GM21619 (cell line): ENCODE data around the gene FCHSD2.
"Not testable (repeated sequence)": the region's sequence is repeated elsewhere in the genome, so short reads cannot be mapped to it uniquely, and the experiment has no call there.

ENCODE experiments used
- ATAC-seq: cut with Tn5 transposase; IDR thresholded peaks from one replicate; pipeline ENCODE4 v1.9.1; 2021; ENCODE audit not compliant: unreplicated experiment

Gene FCHSD2

DNA sequence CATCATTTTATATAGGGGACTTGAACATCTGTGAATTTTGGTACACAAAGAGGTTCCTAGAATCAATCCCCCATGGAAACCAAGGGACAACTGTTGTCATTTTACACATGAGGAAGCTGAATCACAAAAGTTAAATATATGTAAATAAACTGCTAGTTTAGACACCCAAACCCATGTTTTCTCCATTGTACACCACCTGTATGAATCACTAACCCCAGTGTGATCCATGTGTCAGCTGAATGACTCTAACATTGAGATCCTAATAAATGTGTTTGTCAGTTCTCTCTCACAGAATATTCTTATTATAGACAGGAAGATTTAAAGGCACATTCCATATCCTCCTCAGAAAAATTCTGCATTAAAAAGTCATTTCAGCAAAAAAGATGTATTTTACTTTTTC lies 244.6 kb downstream of the FCHSD2 start:
- no peak for ATAC-seq

DNA sequence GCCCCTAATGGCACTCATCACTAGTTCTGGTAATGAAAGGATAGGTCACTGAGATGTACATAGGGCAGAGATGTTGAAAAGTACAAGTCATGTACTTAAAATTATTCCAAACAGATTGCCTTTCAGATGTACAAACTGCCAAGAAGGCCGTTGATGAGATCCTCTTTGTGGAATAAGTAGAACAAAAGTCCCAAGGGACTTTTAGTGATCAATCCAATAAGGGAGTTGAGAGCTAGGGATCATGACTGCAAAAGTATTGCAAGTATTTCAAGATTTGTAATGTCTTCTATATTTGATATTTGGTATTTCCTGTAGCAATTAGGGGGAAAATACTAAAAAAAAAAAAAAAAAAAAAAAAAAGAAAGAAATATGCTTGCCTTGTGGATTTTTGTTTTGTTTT lies 245.7 kb downstream of the FCHSD2 start:
- no peak for ATAC-seq

GRCh38 chr11:72890881-72891280 lies 251.2 kb downstream of the FCHSD2 start:
- no peak for ATAC-seq

DNA sequence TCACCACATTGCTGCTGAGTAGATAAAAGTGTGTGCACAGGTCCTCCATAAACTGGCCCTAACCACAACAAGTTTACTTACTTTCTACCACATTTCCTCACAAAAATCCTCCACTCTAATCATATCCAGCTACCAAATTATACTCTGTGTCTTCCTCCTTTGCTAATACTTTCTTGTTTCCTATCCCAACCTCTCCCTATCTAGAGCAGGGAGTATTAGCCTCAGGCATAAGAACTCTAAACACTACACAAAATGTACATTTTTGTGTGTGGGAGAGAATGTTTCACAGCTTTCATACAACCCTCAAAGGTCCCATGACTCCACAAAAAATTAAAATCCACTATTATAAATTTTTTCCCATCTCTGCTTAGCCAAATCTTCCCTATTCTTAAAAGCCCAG lies 255.5 kb downstream of the FCHSD2 start:
- ATAC-seq = no peak

GRCh38 chr11:72885749-72886609 lies 256.1 kb downstream of the FCHSD2 start:
- ATAC-seq = no peak

DNA sequence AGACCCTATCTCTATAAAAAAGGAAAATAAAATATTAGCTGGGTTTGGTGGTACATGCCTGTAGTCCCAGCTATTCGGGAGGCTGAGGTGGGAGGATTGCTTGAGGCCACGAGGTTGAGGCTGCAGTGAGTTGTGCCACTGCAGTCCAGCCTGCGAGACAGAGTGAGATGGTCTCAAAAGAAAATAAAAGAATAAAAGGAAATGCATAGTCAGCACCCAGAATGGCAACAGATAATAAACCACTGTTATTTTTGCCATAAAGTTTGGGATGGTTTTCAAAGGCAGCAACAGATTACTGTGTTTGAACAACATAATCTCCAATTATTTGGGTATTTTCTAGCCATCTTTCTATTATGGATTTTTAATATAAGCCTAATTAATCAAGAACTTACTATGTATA lies 266.0 kb downstream of the FCHSD2 start:
- no peak for ATAC-seq

DNA sequence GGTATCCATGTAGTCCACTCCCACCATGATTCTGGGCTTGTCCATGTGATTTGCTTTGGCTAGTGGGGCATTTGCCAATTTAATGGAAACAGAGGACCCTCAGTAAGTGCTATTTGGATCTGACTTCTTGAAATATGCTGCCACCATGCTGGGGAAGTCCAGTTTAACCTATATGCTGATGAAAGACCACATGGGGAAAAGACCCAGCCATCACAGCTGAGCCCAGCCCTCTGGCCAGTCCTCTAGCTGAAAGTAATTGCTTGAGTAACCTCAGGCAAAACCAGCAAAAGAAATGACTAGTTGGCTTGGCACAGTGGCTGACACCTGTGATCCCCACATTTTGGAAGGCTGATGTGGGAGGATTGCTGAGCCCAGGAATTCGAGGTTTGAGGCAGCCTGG lies 266.4 kb downstream of the FCHSD2 start:
- ATAC-seq = no peak

GRCh38 chr11:72872012-72872411 lies 270.1 kb downstream of the FCHSD2 start:
- no peak for ATAC-seq

DNA sequence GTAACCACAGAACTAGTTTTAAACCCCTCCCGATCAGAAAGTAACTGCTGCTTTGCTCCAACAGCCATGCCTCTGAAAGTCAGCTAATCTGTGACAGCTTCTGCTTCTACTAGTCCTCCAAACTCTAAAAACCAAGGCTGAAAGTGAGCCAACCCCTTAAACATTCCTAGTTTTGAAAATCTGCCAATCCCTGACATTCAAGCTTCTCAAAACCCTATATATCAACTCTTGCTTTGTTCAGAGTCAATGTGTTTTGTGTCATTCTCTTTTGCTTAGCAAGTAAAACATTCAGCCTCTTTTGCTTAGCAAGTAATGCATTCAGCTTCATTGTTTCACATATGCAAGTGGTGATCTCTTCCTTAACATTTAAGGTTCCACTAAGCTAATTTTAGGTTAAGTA lies 271.0 kb downstream of the FCHSD2 start:
- ATAC-seq = no peak

- no peak for ATAC-seq
Observed at GRCh38 chr11:72869831-72870230, 272.3 kb downstream of the FCHSD2 start.

- ATAC-seq = no peak
Observed at GRCh38 chr11:72867970-72868369, 274.1 kb downstream of the FCHSD2 start.

- no peak for ATAC-seq
Observed at GRCh38 chr11:72864702-72865655, 277.1 kb downstream of the FCHSD2 start.

DNA sequence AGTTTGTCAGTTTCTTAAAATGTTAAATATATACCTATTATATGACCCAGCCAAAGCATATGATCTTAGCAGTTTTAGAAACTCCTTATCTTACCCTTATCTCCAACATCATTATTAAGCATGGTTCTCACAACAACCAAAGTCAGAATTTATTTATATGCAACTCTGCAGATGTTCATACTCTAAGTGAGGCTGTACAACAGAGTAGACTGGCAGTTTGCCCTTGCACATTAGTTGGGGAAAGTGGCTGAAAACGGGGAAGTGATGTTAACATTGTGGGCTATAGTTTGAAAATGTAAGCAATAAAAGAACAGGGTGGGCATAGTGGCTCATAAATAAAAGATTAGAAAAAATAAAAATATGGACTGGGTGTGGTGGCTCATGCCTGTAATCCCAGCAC lies 278.2 kb downstream of the FCHSD2 start:
- no peak for ATAC-seq

DNA sequence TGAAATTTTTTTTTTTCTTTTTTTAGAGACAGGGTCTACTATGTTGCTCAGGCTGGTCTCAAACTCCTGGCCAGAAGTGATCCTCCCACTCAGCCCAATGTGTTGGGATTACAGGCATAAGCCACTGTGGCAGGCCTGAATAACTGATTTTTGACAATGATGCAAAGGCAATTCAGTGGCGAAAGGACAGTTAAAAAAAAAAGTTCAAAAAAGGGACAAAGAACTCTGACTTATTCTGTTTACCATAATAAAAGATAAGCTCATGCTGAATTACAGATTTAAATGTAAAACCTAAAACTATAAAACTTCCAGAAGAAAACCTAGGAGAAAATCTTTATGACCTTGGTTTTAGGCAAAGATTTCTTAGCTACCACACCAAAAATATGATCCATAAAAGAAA lies 279.0 kb downstream of the FCHSD2 start:
- no peak for ATAC-seq

DNA sequence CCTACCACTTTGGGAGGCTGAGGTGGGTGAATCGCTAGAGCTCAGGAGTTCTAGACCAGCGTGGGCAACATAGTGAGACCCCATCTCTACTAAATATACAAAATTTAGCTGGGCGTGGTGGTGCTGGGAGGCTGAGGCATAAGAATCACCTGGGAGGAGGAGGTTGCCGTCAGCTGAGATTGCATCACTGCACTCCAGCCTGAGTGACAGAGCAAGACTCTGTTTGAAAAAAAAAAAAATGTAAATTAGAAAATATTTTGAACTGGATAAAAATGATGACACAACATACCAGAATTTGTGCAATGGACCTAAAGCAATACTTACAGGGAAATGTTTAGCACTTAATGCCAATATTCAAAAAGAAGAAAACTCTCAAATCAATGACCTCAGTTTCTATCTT lies 281.5 kb downstream of the FCHSD2 start:
- no peak for ATAC-seq

DNA sequence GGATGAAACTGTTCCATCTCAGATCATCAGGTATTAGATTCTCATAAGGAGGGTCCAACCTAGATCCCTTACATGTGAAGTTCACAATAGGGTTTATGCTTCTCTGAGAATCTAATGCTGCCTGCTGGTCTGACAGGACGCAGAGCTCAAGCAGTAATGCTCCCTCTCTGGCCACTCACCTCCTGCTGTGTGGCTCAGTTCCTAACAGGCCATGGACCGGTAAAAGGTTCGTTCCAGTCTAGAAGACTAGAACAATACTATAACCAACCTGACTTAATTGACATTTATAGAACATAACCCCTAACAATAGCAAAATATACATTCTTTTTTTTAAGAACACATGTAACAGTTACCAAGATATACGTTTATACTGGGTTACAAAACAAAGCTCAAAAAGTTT lies 282.1 kb downstream of the FCHSD2 start:
- ATAC-seq = no peak

DNA sequence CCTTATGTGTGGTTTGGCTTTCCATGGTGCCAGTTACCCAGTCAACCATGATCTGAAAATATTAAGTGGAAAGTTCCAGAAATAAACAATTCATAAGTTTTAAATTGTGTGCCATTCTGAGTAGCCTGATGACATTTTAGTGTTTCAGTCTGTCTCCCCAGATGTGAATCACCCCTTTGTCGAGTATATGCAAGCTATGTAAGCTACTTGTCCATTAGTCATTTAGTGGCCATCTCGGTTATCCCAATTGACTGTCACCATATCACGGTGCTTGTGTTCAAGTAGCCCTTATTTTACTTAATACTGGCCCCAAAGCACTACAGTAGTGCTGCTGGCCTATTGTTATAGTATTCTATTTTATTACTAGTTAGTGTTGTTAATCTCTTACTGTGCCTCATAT lies 283.0 kb downstream of the FCHSD2 start:
- ATAC-seq = no peak

GRCh38 chr11:72858267-72858666 lies 283.9 kb downstream of the FCHSD2 start:
- ATAC-seq = not testable (repeated sequence)

- ATAC-seq = no peak
Observed at GRCh38 chr11:72856551-72857345, 285.4 kb downstream of the FCHSD2 start.

DNA sequence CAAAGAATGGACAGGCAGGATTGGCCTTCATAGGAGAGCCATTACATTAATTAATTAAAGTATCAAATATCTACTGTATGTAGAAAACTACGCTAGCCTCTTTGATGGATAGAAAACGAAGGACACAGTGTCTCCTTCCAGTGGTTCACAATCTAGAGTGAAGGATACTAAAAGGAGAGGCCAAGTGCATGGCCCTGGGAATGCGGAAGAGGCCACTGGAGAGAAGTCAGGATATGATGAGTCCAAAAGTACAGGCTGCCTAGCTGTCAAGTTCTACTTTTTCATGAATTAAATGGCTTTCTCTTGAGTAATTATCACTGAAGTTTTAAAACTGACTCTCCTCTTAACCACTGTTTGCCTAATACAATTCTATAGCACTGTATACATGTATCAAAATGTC lies 286.1 kb downstream of the FCHSD2 start:
- no peak for ATAC-seq

- no peak for ATAC-seq
Observed at GRCh38 chr11:72851726-72852125, 290.4 kb downstream of the FCHSD2 start.
